Activated CD4-positive, alpha-beta T cell treated with anti-CD3 and anti-CD28 coated beads for 4 hours (primary cell): ENCODE results near the gene VPS37B.
"Not testable (repeated sequence)": the region's sequence is repeated elsewhere in the genome, so short reads cannot be mapped to it uniquely, and the experiment has no call there.

ENCODE experiments used
- DNase-seq, 2 donors: peaks; one replicate each; pipeline ENCODE4 v3.0.0-alpha.2; 2020

The VPS37B gene

GRCh38 chr12:122905258-122905657, 9.3 kb upstream of the VPS37B start:
- not testable (repeated sequence) for DNase-seq

- DNase-seq: no peak
Observed at GRCh38 chr12:122903693-122904034, 7.7 kb upstream of the VPS37B start.

DNA sequence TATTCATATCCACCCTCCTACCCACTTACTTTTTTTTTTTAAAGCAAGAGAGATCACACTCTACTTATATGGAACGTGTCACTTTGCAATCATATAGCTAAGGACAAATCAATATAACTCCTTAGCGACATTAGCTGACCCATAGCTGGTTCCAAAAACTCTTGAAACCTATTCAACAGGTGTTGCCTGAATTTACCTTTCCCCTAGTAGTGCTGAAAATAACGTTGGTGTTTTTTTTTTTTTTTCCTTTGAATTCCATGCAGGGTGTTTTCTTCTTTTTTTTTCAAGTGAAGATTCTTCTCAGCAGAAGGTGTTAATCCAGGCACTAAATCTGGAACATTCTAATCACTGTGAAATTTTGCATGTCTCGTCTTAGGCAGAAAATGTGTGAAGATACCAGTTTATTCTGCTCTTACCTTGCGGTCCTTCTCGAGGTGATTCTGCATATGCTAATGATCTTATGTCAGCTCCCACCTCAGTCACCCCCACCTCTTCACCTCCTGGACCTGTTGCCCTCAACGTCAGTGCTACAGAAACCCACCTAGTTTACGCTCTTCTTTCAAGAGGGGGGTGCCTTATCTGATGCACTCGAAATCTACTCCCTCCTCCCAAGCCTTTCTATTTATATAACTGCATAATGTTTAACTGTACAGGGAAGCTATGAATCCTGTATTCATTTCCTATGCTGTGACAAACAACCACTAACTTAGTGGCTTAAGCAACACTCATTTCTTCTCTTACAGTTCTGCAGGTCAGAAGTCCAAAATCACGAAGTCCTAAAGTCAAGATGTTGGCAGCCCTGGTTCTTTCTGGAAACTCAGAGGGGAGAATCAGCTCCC, 7.1 kb upstream of the VPS37B start:
- no peak for DNase-seq

DNA sequence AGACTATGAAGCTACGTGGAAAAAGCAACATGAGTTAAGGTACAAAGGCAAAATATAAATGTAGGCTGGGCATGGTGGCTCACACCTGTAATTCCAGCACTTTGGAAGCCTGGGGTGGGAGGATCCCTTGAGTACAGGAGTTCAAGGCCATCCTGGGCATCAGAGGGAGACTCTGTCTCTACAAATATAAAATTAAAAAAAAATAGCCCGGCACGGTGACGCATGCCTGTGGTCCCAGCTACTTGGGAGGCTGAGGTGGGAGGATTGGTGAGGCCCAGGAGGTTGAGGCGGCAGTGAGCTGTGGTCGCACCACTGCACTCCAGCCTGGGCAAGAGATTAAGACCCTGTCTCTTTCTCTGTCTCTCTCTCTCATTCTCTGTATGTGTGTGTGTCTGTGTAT, 4.0 kb upstream of the VPS37B start:
- no peak for DNase-seq

DNA sequence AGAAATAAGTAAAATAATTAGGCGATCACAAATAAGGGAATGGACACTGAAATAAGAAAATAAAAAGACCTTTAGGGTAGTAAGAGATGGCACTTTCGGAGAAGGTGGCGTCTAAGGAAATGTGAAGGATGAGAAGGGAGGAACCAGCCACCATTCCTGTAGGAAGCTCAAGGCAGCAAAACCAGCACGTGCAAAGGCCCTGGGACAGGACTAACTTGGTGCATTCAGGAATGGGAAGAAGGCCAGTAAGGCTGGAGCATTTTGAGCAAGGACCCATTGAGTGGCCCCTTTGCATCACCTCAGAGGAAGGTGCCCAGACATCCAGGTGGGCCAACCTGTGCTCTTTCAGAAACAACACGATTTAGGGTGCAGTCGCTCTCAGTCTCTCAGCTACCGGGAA, 738 bp upstream of the VPS37B start:
- DNase-seq: no peak

- no peak for DNase-seq
Observed at GRCh38 chr12:122895320-122895703, 612 bp downstream of the VPS37B start.

- DNase-seq: no peak
Observed at GRCh38 chr12:122894193-122895121, 1.5 kb downstream of the VPS37B start.

DNA sequence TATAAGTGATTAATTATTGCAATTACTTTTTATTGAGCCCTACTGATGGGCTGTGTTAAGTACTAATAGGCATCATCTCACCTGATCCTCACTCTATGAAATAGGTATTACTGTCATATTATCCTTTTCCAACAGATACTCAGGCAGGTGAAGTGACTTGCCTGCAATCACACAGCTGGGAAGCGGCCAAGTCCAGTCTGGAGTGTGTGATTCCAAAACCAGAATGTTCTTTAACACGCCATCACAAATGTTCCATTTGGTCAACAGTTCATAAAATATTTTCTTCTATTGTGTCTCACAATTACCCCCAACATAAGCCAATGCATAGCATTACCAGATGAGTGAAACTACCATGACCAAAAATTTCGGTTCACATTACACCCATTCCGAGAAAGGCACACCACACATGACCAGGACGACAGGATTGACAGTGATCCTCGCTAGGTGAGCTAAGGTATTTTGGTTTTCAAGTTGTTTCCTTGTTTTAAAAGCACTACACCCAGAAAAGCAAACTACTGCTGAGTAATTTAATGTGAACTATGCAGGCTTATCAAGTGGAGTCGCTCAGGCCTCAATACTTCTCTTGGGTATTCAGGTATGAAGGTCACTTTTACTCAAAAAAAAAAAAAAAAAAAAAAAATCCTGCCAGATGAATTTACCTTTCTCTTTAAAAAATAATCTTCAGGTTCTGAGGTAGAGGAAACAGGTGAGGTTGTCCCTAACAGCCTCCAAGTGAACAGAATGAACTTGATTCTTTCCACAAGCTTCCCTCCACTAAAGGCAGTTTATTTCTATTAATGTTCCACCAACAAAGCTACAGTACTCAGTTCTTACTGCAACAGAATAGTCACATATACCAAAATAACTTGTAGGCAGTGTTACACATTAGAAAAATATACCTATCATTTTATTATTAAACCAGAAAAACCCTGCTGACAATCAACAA, 2.4 kb downstream of the VPS37B start:
- DNase-seq: no peak

DNA sequence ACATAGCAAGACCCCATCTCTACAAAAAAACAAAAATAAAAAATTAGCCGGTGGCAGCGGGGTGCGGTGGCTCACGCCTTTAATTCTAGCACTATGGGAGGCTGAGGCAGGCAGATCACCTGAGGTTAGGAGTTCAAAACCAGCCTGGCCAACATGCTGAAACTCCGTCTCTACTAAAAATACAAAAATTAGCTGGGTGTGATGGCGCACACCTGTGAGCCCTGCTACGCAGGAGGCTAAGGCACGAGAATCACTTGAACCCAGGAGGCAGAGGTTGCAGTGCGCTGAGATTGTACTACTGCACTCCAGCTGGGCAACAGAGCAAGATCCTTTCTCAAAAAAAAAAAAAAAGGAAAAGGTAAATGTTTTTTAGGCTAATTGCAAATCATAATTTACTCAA, 3.2 kb downstream of the VPS37B start:
- not testable (repeated sequence) for DNase-seq

GRCh38 chr12:122891661-122892525, 4.0 kb downstream of the VPS37B start:
- no peak for DNase-seq

- no peak for DNase-seq
Observed at GRCh38 chr12:122889761-122890520, 6.0 kb downstream of the VPS37B start.

GRCh38 chr12:122888232-122888752, 7.6 kb downstream of the VPS37B start:
- DNase-seq: peak; percentile 34 to 36

DNA sequence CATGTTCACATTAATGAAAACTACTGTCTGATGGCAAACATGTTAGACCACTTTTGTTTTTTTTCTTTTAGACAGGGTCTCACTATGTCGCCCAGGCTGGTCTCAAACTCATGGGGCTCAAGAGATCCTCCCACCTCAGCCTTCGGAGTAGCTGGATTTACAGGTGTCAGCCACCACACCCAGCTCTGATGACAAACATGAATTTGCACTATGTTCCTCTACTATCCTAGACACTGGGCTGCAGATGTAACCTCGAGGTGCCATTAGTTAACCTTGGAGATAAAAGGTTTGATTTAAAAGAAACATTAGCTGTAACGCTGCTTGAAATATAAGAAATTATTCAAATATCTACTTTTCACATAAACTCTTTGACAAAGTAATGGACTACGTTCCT, 8.1 kb downstream of the VPS37B start:
- DNase-seq: no peak

- DNase-seq: peak; percentile 41 to 50
Observed at GRCh38 chr12:122886851-122887818, 8.8 kb downstream of the VPS37B start.

DNA sequence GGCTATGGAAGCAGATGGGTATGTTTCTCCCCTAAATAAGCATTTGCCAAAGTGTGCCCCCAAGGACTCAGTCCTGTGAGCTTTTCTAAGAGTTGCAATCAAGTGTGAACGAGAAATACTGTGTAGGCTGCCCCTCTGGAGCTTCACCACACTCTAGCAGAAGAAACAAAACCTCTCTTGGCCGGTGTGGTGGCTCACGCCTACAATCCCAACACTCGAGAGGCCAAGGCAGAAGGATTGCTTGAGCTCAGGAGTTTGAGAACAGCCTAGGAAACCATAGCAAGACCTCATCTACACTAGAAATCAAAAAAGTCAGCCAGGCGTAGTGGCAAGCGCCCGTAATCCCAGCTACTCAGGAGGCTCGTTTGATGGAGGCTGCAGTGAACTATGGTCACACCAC, 9.8 kb downstream of the VPS37B start:
- DNase-seq: no peak

- no peak for DNase-seq
Observed at GRCh38 chr12:122884860-122885259, 11.1 kb downstream of the VPS37B start.

GRCh38 chr12:122884091-122884826, 11.7 kb downstream of the VPS37B start:
- DNase-seq: no peak

DNA sequence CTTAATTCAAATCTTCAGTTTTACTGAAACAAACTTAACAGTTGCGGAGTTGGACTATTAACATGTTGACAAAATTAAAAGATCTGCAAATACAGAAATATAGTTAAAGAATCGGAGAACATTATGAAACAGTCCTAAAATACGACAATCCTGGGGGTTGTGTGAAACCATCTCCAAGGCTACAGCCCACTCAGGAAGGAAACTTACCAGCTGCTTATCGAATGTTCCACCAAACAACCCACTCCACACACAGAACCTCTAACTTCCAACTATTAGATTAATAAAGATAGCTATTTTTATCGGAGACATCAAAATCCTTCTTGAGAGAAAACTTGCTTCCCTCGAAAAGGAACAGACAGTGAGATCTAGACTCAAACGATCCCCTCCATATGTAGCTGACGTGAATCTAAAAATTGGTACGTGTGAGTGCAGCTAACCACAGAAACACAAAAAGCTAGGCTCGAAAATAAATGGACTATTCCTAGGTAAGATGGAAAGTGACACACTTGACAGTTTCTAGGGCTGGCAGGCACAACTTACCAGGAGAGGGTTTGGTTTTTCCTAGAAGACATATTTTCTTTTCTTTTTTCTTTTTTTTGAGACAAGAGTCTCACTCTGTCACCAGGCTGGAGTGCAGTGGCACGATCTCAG, 12.9 kb downstream of the VPS37B start:
- DNase-seq: no peak
